Activated T-cell treated with anti-CD3 and anti-CD28 coated beads, Interleukin-2, amount 50 U/mL, for 72 hours (primary cell): ENCODE results near the gene EPHB1. TPM values are rescaled to one million over a fixed set of nuclear protein-coding genes. Genes with fewer than 3 reads are reported as not detected.

Source experiments
- ATAC-seq, 2 donors: fragments of 150-1000 bp; cut with Tn5 transposase; replicated peaks in 1 of 2; 2 replicates each; pipeline ENCODE4 v1.10.0; 2021; ENCODE audit warnings: moderate library complexity in 2 of 2, mild to moderate bottlenecking in 1 of 2
- DNase-seq, 2 donors: peaks; one replicate each; pipeline ENCODE4 v3.0.0; 2021 to 2022; ENCODE audit warnings: mixed read lengths in 1 of 2
- H3K27ac Mint-ChIP-seq: one replicate; pipeline ENCODE4 v1.8.0; 2022; ENCODE audit warnings: mild to moderate bottlenecking, moderate library complexity, mixed read lengths
- H3K27me3 Mint-ChIP-seq: one replicate; pipeline ENCODE4 v1.8.0; 2022; ENCODE audit warnings: low read depth, mixed read lengths
- H3K36me3 Mint-ChIP-seq, 2 donors: one replicate each; pipeline ENCODE4 v1.8.0; 2022; ENCODE audit warnings: mixed read lengths in 2 of 2, mild to moderate bottlenecking in 1 of 2; ENCODE audit not compliant: insufficient read depth in 2 of 2
- H3K4me1 Mint-ChIP-seq: one replicate; pipeline ENCODE4 v1.8.0; 2022; ENCODE audit warnings: low read depth, mixed read lengths
- H3K4me3 Mint-ChIP-seq, 2 donors: one replicate each; pipeline ENCODE4 v1.8.0; 2022; ENCODE audit warnings: mild to moderate bottlenecking in 2 of 2, mixed read lengths in 2 of 2, moderate library complexity in 2 of 2
- H3K9me3 Mint-ChIP-seq, 2 donors: one replicate each; pipeline ENCODE4 v1.8.0; 2022; ENCODE audit warnings: mixed read lengths in 2 of 2
- total RNA-seq, 2 donors: library from RNA; stranded (reverse); gene quantifications; one replicate each; pipeline ENCODE4 v1.2.3, GENCODE V29; 2022

EPHB1 gene
- total RNA-seq, 2 donors from 2014 or later: 0.43 to 1.3 TPM

- DNase-seq (no peak), ATAC-seq (no peak)
- no peaks in the 10 kb centered on the region for H3K9me3 Mint-ChIP-seq
- no peak overlapping the region for H3K27ac Mint-ChIP-seq
- H3K27me3 Mint-ChIP-seq: no peaks in the 10 kb centered on the region
- no peak overlapping the region for H3K4me3 Mint-ChIP-seq
- H3K36me3 Mint-ChIP-seq: peaks cover 1% of the 10 kb centered on the region in 2 donors
- H3K4me1 Mint-ChIP-seq: peaks cover 9% of the 10 kb centered on the region
Observed at GRCh38 chr3:134849561-134849960, 54.5 kb downstream of the EPHB1 start.

- DNase-seq (no peak), ATAC-seq (no peak)
- Mint-ChIP-seq H3K4me1 (peaks cover 9% of the 10 kb centered on the region), H3K27me3 (no peaks in the 10 kb centered on the region), H3K4me3 (no peak overlapping the region), H3K27ac (no peak overlapping the region), H3K36me3 (peaks cover 0 to 1% of the 10 kb centered on the region in 2 donors), H3K9me3 (no peaks in the 10 kb centered on the region)
Observed at GRCh38 chr3:134850761-134851160, 55.7 kb downstream of the EPHB1 start.

- H3K4me1 Mint-ChIP-seq: peaks cover 9% of the 10 kb centered on the region
- DNase-seq: no peak
- H3K9me3 Mint-ChIP-seq: no peaks in the 10 kb centered on the region
- no peak overlapping the region for H3K4me3 Mint-ChIP-seq
- no peaks in the 10 kb centered on the region for H3K27me3 Mint-ChIP-seq
- H3K27ac Mint-ChIP-seq: no peak overlapping the region
- no peak for ATAC-seq
- H3K36me3 Mint-ChIP-seq: no peaks in the 10 kb centered on the region
Observed at GRCh38 chr3:134852132-134852531, 57.1 kb downstream of the EPHB1 start.

GRCh38 chr3:134852893-134853351 is 57.9 kb downstream of the EPHB1 start:
- H3K36me3 Mint-ChIP-seq: no peaks in the 10 kb centered on the region
- ATAC-seq: peak; percentile 45 to 59
- H3K27ac Mint-ChIP-seq: peak overlapping the region; percentile 18
- peak in 1 of 2 donors; percentile 4 for DNase-seq
- peak overlapping the region; percentile 10 to 21 for H3K4me3 Mint-ChIP-seq
- H3K9me3 Mint-ChIP-seq: no peaks in the 10 kb centered on the region
- H3K4me1 Mint-ChIP-seq: peaks cover 9% of the 10 kb centered on the region
- peaks cover 3% of the 10 kb centered on the region for H3K27me3 Mint-ChIP-seq

- peaks cover 9% of the 10 kb centered on the region for H3K4me1 Mint-ChIP-seq
- H3K27ac Mint-ChIP-seq: no peak overlapping the region
- no peak overlapping the region for H3K4me3 Mint-ChIP-seq
- H3K36me3 Mint-ChIP-seq: no peaks in the 10 kb centered on the region
- no peak for DNase-seq
- peaks cover 12% of the 10 kb centered on the region for H3K27me3 Mint-ChIP-seq
- no peaks in the 10 kb centered on the region for H3K9me3 Mint-ChIP-seq
- no peak for ATAC-seq
Observed at GRCh38 chr3:134854254-134854653, 59.2 kb downstream of the EPHB1 start.

GRCh38 chr3:134857356-134857755 is 62.3 kb downstream of the EPHB1 start:
- no peak for DNase-seq
- no peaks in the 10 kb centered on the region for H3K9me3 Mint-ChIP-seq
- H3K4me1 Mint-ChIP-seq: peaks cover 9% of the 10 kb centered on the region
- H3K27me3 Mint-ChIP-seq: peaks cover 26% of the 10 kb centered on the region
- no peaks in the 10 kb centered on the region for H3K36me3 Mint-ChIP-seq
- no peak for ATAC-seq
- no peak overlapping the region for H3K4me3 Mint-ChIP-seq
- no peak overlapping the region for H3K27ac Mint-ChIP-seq

GRCh38 chr3:134857776-134858362 is 62.8 kb downstream of the EPHB1 start:
- no peak for DNase-seq
- Mint-ChIP-seq H3K27me3 (peaks cover 26% of the 10 kb centered on the region), H3K36me3 (no peaks in the 10 kb centered on the region), H3K9me3 (no peaks in the 10 kb centered on the region), H3K4me1 (peaks cover 5% of the 10 kb centered on the region), H3K27ac (no peak overlapping the region), H3K4me3 (no peak overlapping the region)
- ATAC-seq: no peak

GRCh38 chr3:134858441-134859035 is 63.5 kb downstream of the EPHB1 start:
- Mint-ChIP-seq H3K27ac (no peak overlapping the region), H3K27me3 (peaks cover 26% of the 10 kb centered on the region), H3K9me3 (no peaks in the 10 kb centered on the region), H3K36me3 (no peaks in the 10 kb centered on the region), H3K4me3 (no peak overlapping the region), H3K4me1 (no peaks in the 10 kb centered on the region)
- ATAC-seq: no peak
- DNase-seq: no peak

GRCh38 chr3:134859341-134859740 is 64.3 kb downstream of the EPHB1 start:
- Mint-ChIP-seq H3K36me3 (no peaks in the 10 kb centered on the region), H3K4me1 (no peaks in the 10 kb centered on the region), H3K4me3 (no peak overlapping the region), H3K27ac (no peak overlapping the region), H3K27me3 (peaks cover 26% of the 10 kb centered on the region), H3K9me3 (no peaks in the 10 kb centered on the region)
- ATAC-seq (no peak), DNase-seq (no peak)

GRCh38 chr3:134860141-134860540 is 65.1 kb downstream of the EPHB1 start:
- no peak for DNase-seq
- Mint-ChIP-seq H3K9me3 (no peaks in the 10 kb centered on the region), H3K36me3 (no peaks in the 10 kb centered on the region), H3K4me1 (no peaks in the 10 kb centered on the region), H3K4me3 (no peak overlapping the region), H3K27me3 (peaks cover 26% of the 10 kb centered on the region), H3K27ac (no peak overlapping the region)
- no peak for ATAC-seq

GRCh38 chr3:134863915-134864314 is 68.9 kb downstream of the EPHB1 start:
- no peaks in the 10 kb centered on the region for H3K9me3 Mint-ChIP-seq
- H3K4me1 Mint-ChIP-seq: no peaks in the 10 kb centered on the region
- H3K36me3 Mint-ChIP-seq: no peaks in the 10 kb centered on the region
- H3K27ac Mint-ChIP-seq: no peak overlapping the region
- H3K4me3 Mint-ChIP-seq: no peak overlapping the region
- DNase-seq (no peak), ATAC-seq (no peak)
- peaks cover 26% of the 10 kb centered on the region for H3K27me3 Mint-ChIP-seq

GRCh38 chr3:134864636-134865035 is 69.6 kb downstream of the EPHB1 start:
- DNase-seq (no peak), ATAC-seq (no peak)
- Mint-ChIP-seq H3K27me3 (peaks cover 22% of the 10 kb centered on the region), H3K4me1 (no peaks in the 10 kb centered on the region), H3K27ac (no peak overlapping the region), H3K4me3 (no peak overlapping the region), H3K36me3 (no peaks in the 10 kb centered on the region), H3K9me3 (no peaks in the 10 kb centered on the region)

- DNase-seq (no peak), ATAC-seq (no peak)
- Mint-ChIP-seq H3K27ac (no peak overlapping the region), H3K36me3 (no peaks in the 10 kb centered on the region), H3K9me3 (no peaks in the 10 kb centered on the region), H3K4me1 (no peaks in the 10 kb centered on the region), H3K4me3 (no peak overlapping the region), H3K27me3 (peaks cover 18% of the 10 kb centered on the region)
Observed at GRCh38 chr3:134867277-134867676, 72.2 kb downstream of the EPHB1 start.

- H3K9me3 Mint-ChIP-seq: no peaks in the 10 kb centered on the region
- H3K4me1 Mint-ChIP-seq: no peaks in the 10 kb centered on the region
- no peaks in the 10 kb centered on the region for H3K36me3 Mint-ChIP-seq
- H3K4me3 Mint-ChIP-seq: no peak overlapping the region
- H3K27me3 Mint-ChIP-seq: peaks cover 18% of the 10 kb centered on the region
- DNase-seq (no peak), ATAC-seq (no peak)
- H3K27ac Mint-ChIP-seq: no peak overlapping the region
Observed at GRCh38 chr3:134869153-134869726, 74.2 kb downstream of the EPHB1 start.
